ENCODE data around the gene SLC43A2.

SLC43A2 gene

GRCh38 chr17:1545618-1546017 lies 83.0 kb downstream of the SLC43A2 start:
- no peak overlapping the region for H3K4me2 ChIP-seq (ENCODE audit: low read length, poor library complexity, severe bottlenecking)
- H3K14ac ChIP-seq (ENCODE audit: low read length in 2 of 2), result no peak overlapping the region
- no peak overlapping the region for H3K4ac ChIP-seq (ENCODE audit: low read depth in 1 of 2, low read length in 2 of 2)
- H2BK120ac ChIP-seq (ENCODE audit: low read depth, low read length), result no peak overlapping the region
- no peak for DNase-seq
- no peaks in the 10 kb centered on the region for H3K9me3 ChIP-seq (ENCODE audit: control insufficient read depth, low read length)
- H4K91ac ChIP-seq (ENCODE audit: low read length), result no peak overlapping the region
- H3K23ac ChIP-seq (ENCODE audit: low read length in 2 of 2), result no peak overlapping the region
- H3K9ac ChIP-seq (ENCODE audit: low read length), result no peak overlapping the region
- H4K8ac ChIP-seq (ENCODE audit: low read length), result no peak overlapping the region
- WGBS, result 97% methylated on average over 9 of the region's 9 CpGs
- H2BK5ac ChIP-seq (ENCODE audit: low read depth, low read length, poor library complexity, severe bottlenecking), result no peak overlapping the region
- H2BK15ac ChIP-seq (ENCODE audit: low read depth, poor library complexity, severe bottlenecking), result no peak overlapping the region
- H3K27me3 ChIP-seq (ENCODE audit: control insufficient read depth in 1 of 2, insufficient read depth in 1 of 2, low read length in 2 of 2), result no peaks in the 10 kb centered on the region
- H2AK5ac ChIP-seq (ENCODE audit: low read length, severe bottlenecking), result no peak overlapping the region
- H3K18ac ChIP-seq (ENCODE audit: low read depth in 1 of 2, low read length in 2 of 2), result no peak overlapping the region
- no peak overlapping the region for H3K27ac ChIP-seq (ENCODE audit: low read length, poor library complexity, severe bottlenecking)
- H2BK12ac ChIP-seq (ENCODE audit: low read length in 2 of 2), result no peak overlapping the region
- H3K4me3 ChIP-seq (ENCODE audit: insufficient read depth in 1 of 2, low read depth in 1 of 2, low read length in 2 of 2), result no peak overlapping the region
- peaks cover 50 to 86% of the 10 kb centered on the region in 2 experiments for H3K36me3 ChIP-seq (ENCODE audit: control insufficient read depth in 1 of 2, insufficient read depth in 2 of 2, low read depth in 1 of 2, low read length in 2 of 2)
- H3K4me1 ChIP-seq (ENCODE audit: control insufficient read depth, insufficient read depth, low read depth, low read length), result peaks cover 8% of the 10 kb centered on the region
- H2AFZ ChIP-seq (ENCODE audit: low read depth, low read length), result no peak overlapping the region
- H3K79me1 ChIP-seq (replicated peaks; ENCODE audit: low read length, poor library complexity, severe bottlenecking), result peaks cover 35% of the 10 kb centered on the region

- 71% methylated on average over 8 of the region's 8 CpGs for WGBS
- Histone ChIP-seq H3K79me1 (replicated peaks; ENCODE audit: low read length, poor library complexity, severe bottlenecking) (peaks cover 24% of the 10 kb centered on the region), H2AFZ (ENCODE audit: low read depth, low read length) (no peak overlapping the region), H3K9me3 (ENCODE audit: control insufficient read depth, low read length) (no peaks in the 10 kb centered on the region), H3K4ac (ENCODE audit: low read depth in 1 of 2, low read length in 2 of 2) (no peak overlapping the region), H2BK12ac (ENCODE audit: low read length in 2 of 2) (no peak overlapping the region), H3K4me1 (ENCODE audit: control insufficient read depth, insufficient read depth, low read depth, low read length) (peaks cover 8% of the 10 kb centered on the region), H3K4me2 (ENCODE audit: low read length, poor library complexity, severe bottlenecking) (no peak overlapping the region), H3K27me3 (ENCODE audit: control insufficient read depth in 1 of 2, insufficient read depth in 1 of 2, low read length in 2 of 2) (no peaks in the 10 kb centered on the region), H3K18ac (ENCODE audit: low read depth in 1 of 2, low read length in 2 of 2) (no peak overlapping the region), H2BK15ac (ENCODE audit: low read depth, poor library complexity, severe bottlenecking) (no peak overlapping the region), H4K8ac (ENCODE audit: low read length) (no peak overlapping the region), H3K27ac (ENCODE audit: low read length, poor library complexity, severe bottlenecking) (no peak overlapping the region), H4K91ac (ENCODE audit: low read length) (no peak overlapping the region), H3K23ac (ENCODE audit: low read length in 2 of 2) (no peak overlapping the region), H3K9ac (ENCODE audit: low read length) (no peak overlapping the region), H2BK5ac (ENCODE audit: low read depth, low read length, poor library complexity, severe bottlenecking) (no peak overlapping the region), H3K14ac (ENCODE audit: low read length in 2 of 2) (no peak overlapping the region), H3K4me3 (ENCODE audit: insufficient read depth in 1 of 2, low read depth in 1 of 2, low read length in 2 of 2) (no peak overlapping the region), H3K36me3 (ENCODE audit: control insufficient read depth in 1 of 2, insufficient read depth in 2 of 2, low read depth in 1 of 2, low read length in 2 of 2) (peaks cover 48 to 92% of the 10 kb centered on the region in 2 experiments), H2BK120ac (ENCODE audit: low read depth, low read length) (no peak overlapping the region), H2AK5ac (ENCODE audit: low read length, severe bottlenecking) (no peak overlapping the region)
- no peak for DNase-seq
Measured at GRCh38 chr17:1542316-1542715, 86.3 kb downstream of the SLC43A2 start.

DNA sequence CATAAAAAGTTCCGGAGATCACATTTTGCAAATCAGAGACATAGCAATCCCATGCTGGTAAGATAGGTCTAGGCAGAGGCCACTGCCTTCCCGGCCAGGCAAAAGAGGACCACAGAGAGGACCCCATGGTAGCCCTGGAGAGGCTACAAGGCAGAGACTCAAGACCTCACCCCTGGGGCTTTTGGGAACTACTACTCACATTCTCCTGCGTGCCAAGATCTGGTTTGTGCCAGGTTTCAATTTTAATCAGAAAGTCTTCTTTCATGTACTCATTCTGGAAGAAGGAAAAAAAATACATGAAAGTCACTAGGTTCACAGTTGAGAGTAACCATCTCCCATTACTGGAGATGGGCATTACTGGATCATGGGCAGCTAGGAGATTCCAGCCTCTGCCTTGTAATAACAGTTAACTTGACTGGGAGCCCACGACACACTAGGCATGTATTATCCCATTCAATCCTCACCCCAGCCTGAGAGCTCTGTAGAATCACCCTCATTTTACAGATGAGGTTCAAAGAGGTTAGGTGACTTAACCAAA lies 87.2 kb downstream of the SLC43A2 start:
- DNase-seq, result no peak
- Histone ChIP-seq H3K4me1 (ENCODE audit: control insufficient read depth, insufficient read depth, low read depth, low read length) (peaks cover 8% of the 10 kb centered on the region), H2AK5ac (ENCODE audit: low read length, severe bottlenecking) (no peak overlapping the region), H2BK12ac (ENCODE audit: low read length in 2 of 2) (no peak overlapping the region), H3K23ac (ENCODE audit: low read length in 2 of 2) (no peak overlapping the region), H4K91ac (ENCODE audit: low read length) (no peak overlapping the region), H2BK120ac (ENCODE audit: low read depth, low read length) (no peak overlapping the region), H4K8ac (ENCODE audit: low read length) (no peak overlapping the region), H2BK5ac (ENCODE audit: low read depth, low read length, poor library complexity, severe bottlenecking) (no peak overlapping the region), H2AFZ (ENCODE audit: low read depth, low read length) (no peak overlapping the region), H3K4ac (ENCODE audit: low read depth in 1 of 2, low read length in 2 of 2) (no peak overlapping the region), H2BK15ac (ENCODE audit: low read depth, poor library complexity, severe bottlenecking) (no peak overlapping the region), H3K14ac (ENCODE audit: low read length in 2 of 2) (no peak overlapping the region), H3K4me2 (ENCODE audit: low read length, poor library complexity, severe bottlenecking) (no peak overlapping the region), H3K4me3 (ENCODE audit: insufficient read depth in 1 of 2, low read depth in 1 of 2, low read length in 2 of 2) (no peak overlapping the region), H3K36me3 (ENCODE audit: control insufficient read depth in 1 of 2, insufficient read depth in 2 of 2, low read depth in 1 of 2, low read length in 2 of 2) (peaks cover 50 to 86% of the 10 kb centered on the region in 2 experiments), H3K9me3 (ENCODE audit: control insufficient read depth, low read length) (no peaks in the 10 kb centered on the region), H3K79me1 (replicated peaks; ENCODE audit: low read length, poor library complexity, severe bottlenecking) (peaks cover 22% of the 10 kb centered on the region), H3K27me3 (ENCODE audit: control insufficient read depth in 1 of 2, insufficient read depth in 1 of 2, low read length in 2 of 2) (no peaks in the 10 kb centered on the region), H3K27ac (ENCODE audit: low read length, poor library complexity, severe bottlenecking) (no peak overlapping the region), H3K9ac (ENCODE audit: low read length) (no peak overlapping the region), H3K18ac (ENCODE audit: low read depth in 1 of 2, low read length in 2 of 2) (no peak overlapping the region)
- over 99% methylated on average over 4 of the region's 4 CpGs for WGBS

GRCh38 chr17:1539811-1540210 lies 88.8 kb downstream of the SLC43A2 start:
- Histone ChIP-seq H3K27me3 (ENCODE audit: control insufficient read depth in 1 of 2, insufficient read depth in 1 of 2, low read length in 2 of 2) (no peaks in the 10 kb centered on the region), H2BK120ac (ENCODE audit: low read depth, low read length) (no peak overlapping the region)

More at GRCh38 chr17:1539811-1540210, 88.8 kb downstream of the SLC43A2 start:
- Histone ChIP-seq H2BK5ac (ENCODE audit: low read depth, low read length, poor library complexity, severe bottlenecking) (no peak overlapping the region), H2AFZ (ENCODE audit: low read depth, low read length) (no peak overlapping the region), H3K79me1 (replicated peaks; ENCODE audit: low read length, poor library complexity, severe bottlenecking) (peaks cover 21% of the 10 kb centered on the region), H3K23ac (ENCODE audit: low read length in 2 of 2) (no peak overlapping the region), H3K36me3 (ENCODE audit: control insufficient read depth in 1 of 2, insufficient read depth in 2 of 2, low read depth in 1 of 2, low read length in 2 of 2) (peaks cover 50 to 84% of the 10 kb centered on the region in 2 experiments), H3K4ac (ENCODE audit: low read depth in 1 of 2, low read length in 2 of 2) (no peak overlapping the region), H2BK12ac (ENCODE audit: low read length in 2 of 2) (no peak overlapping the region), H2AK5ac (ENCODE audit: low read length, severe bottlenecking) (no peak overlapping the region), H4K8ac (ENCODE audit: low read length) (no peak overlapping the region), H3K4me2 (ENCODE audit: low read length, poor library complexity, severe bottlenecking) (no peak overlapping the region), H3K14ac (ENCODE audit: low read length in 2 of 2) (no peak overlapping the region), H2BK15ac (ENCODE audit: low read depth, poor library complexity, severe bottlenecking) (no peak overlapping the region), H3K4me1 (ENCODE audit: control insufficient read depth, insufficient read depth, low read depth, low read length) (peaks cover 8% of the 10 kb centered on the region), H3K4me3 (ENCODE audit: insufficient read depth in 1 of 2, low read depth in 1 of 2, low read length in 2 of 2) (no peak overlapping the region), H3K9me3 (ENCODE audit: control insufficient read depth, low read length) (no peaks in the 10 kb centered on the region), H4K91ac (ENCODE audit: low read length) (no peak overlapping the region), H3K18ac (ENCODE audit: low read depth in 1 of 2, low read length in 2 of 2) (no peak overlapping the region), H3K9ac (ENCODE audit: low read length) (no peak overlapping the region), H3K27ac (ENCODE audit: low read length, poor library complexity, severe bottlenecking) (no peak overlapping the region)
- WGBS, result 92% methylated on average over 15 of the region's 15 CpGs
- DNase-seq, result no peak
